NOMO-1 treated with DMSO at 0.1 percent for 48 hours (cell line): ENCODE measurements around the gene APBA1.
A peak's percentile ranks its signal among the peaks of the same experiment; 100 is the strongest.

Experiments
- DNase-seq: peaks from one replicate; lab custom pipeline; 2025; ENCODE audit not compliant: unreplicated experiment; lab: John Stamatoyannopoulos, UW

APBA1 gene

DNA sequence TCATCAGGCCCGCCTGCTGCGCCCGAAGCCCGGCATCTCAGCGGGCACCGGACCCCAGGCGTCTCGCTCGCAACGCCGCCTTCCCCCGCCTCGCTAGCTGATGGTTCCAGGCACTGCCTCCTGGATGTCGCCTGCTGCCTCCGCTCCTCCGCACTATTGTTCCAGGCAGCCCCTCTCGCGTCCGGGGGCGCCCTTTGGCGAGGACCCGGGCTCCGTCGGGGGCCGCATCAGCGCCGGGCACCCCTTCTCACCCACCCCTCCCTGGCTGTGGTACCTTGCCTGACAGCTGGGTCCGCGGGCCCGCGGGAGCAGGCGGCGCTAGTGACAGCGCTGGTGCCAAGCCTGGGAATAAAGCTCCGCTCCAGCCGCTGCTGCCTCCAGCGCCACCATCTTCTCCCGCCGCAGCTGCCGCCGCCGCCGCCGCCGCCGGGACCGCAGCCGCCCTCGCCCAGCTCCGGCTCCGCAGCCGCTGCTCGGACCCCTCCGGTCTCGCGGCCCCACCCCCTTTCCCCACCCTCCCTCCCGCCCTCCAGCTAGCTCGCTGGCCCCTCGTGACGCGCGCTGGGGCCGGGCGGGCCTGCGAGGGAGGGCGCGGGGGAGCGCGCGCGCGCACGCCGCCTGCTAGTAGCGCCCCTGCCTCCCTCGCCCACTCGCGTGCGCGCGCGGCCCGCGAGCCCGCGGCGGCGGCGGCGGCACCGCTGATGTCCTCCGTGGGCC is at the start of gene APBA1:
Gene APBA1, minus strand, starts transcription at position 493 of the 717 bp plus-strand sequence.
- DNase-seq: no peak

DNA sequence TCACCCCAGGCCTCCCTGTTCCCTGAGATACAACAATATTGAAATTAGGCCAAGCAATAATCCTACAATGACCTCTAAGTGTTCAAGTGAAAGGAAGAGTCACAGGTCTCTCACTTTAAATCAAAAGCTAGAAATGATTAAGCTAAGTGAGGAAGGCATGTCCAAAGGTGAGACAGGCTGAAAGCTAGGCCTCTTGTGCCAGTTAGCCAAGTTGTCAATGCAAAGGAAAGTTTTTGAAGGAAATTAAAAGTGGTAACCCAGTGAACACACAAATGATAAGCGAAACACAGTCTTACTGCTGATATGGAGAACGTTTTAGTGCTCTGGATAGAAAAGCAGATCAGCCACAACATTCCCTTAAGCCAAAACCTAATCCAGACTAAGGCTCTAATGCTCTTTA is 47.8 kb upstream of the APBA1 start:
- DNase-seq: no peak

DNA sequence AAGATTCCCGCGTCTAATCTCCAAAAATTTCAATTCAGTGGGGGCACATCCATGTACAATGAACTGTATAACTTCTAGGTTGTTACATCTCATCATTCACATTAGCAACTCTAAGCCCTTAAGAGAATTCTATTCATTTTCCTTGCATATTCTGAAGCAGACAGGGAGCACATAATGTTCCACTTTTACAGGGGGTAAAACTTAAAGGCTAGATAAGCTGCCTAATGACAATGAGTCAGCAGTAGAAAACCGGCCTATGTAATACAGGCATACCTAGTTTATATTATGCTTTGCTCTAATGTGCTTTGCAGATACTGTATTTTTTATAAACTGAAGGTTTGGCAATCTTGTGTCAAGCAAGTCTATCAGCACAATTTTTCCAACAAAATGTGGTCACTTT is 47.2 kb upstream of the APBA1 start:
- no peak for DNase-seq

DNA sequence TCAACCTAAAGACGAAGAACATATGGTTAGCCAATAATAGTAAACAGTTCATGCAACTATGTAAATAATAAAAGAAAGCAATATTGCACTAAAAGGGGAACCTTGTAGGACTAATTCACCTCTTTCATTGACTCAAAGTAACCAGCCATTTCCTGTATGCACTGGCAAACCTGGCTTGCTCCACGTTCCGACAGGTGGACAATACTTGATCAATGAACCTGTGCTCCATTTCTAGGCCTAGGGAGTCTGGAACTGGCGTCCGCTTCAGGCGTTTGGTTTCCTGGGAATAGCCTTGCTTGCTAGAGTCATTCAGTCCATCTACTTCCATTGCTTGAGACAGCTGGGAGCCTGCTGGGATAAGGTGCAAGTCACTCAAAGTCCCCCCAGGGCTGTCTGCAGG is 46.0 kb upstream of the APBA1 start:
- DNase-seq: no peak

DNA sequence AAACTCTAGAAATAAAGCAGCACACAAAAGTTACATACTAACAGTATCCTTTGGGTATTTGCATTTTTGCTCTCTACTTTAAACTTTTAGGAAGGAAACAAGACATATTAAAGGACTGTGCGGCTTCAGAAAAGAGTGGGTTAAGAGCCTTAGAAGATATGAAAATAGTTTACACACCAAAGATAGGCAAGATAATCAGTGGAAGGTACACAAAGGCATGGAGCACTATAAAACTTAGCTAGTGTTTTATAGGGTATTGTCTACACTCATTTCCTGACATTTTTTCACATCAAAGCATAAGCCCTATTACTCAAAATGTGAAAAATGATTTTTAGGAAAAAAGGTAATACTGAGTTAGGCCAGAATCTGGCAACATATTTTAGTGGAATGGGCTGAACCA is 43.7 kb upstream of the APBA1 start:
- no peak for DNase-seq

DNA sequence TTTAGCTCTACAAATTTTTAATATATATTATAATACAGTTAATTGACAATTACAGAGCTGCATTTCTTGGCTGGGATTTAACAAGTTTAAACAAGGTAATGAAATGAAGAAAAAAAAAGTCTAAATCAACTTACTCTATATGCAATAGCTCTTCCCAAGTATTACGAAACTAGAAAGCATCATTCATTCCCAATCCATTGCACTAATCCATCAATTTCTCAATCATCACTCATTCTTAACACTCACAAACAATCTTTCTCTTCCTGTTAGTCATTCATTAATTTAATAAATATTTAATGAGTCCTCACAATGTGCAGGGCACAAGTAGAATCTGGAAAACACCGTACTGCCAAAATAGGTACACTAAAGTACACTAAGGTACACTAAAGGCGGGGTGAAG is 42.9 kb upstream of the APBA1 start:
- DNase-seq: no peak

DNA sequence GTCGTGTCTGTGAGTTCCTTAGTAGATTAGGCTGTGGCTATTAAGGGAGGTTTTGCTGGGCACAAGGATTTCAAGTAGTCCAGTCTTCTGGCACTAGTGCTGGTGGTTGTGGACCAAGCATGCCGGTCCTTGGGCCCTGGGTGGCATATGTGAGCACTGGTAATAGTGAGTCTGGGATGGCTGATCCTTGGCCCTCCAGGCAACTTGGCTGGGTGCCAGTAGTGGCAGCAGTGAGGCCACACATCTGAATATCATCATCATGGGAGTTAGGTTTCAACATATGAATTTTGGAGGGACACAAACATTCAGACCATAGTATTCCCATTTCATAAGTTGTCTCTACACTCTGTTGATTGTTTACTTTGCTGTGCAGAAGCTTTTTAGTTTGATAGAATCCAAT is 25.3 kb upstream of the APBA1 start:
- DNase-seq: no peak

DNA sequence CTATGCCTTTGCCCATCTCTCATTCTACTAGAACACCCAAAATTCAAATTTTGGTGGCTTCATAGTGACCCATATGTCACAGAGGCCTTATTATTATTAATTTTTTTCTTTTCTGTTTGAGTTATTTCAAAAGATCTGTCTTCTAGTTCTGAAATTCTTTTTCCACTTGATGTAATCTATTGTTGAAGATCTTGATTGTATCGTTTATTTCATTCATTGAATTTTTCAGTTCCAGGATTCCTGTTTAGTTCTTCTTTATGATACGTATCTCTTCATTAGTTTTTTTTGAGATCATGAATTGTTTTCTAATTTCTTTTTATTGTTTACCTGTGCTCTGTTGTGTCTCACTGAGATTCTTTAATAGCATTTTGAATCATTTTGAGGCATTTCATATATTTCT is 24.6 kb upstream of the APBA1 start:
- DNase-seq: no peak

DNA sequence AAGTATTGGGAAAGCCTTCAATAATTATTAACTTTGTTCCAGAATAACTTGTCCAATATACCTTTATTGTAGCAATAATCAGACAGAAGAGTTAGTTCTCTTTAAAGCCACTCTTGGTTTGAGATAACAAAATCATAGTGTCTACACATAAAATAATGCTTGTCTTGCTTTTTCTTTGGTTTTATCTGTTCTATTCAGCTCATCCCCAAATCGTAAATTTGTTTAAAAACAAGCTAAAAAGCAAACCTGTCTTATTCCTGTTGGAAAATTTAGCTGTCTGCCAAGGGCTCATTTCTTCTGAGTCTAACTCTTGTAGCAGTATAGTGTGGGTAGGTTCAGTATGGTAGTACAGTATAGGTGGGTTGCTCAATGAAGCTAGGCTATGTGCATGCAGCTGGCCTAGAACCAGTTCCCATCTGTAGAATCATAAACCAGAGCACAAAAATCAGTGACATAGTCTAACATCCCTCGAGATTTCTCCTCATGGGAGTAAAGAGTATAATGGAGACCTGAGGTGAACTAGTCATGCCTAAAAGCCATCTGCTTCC is 17.9 kb upstream of the APBA1 start:
- DNase-seq: no peak

DNA sequence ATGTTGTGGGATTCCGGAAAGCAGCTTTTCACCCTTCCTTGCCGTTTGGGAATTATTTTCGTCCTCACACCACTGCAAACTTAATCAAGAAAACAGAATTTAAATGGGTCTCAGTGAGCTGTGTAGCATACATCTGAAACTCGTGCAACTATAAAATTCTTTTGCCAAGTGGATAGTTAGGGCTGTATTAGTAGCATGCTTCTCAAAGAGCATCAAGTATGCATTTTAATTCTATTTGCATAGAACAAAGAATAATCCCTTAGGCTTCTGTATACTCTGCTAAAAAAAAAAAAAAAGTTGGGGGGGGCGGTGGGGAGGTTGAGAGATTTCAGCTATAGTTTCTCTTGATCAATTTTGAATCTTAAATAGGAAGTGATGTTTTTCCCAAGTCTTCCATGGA is 11.8 kb upstream of the APBA1 start:
- DNase-seq: no peak

DNA sequence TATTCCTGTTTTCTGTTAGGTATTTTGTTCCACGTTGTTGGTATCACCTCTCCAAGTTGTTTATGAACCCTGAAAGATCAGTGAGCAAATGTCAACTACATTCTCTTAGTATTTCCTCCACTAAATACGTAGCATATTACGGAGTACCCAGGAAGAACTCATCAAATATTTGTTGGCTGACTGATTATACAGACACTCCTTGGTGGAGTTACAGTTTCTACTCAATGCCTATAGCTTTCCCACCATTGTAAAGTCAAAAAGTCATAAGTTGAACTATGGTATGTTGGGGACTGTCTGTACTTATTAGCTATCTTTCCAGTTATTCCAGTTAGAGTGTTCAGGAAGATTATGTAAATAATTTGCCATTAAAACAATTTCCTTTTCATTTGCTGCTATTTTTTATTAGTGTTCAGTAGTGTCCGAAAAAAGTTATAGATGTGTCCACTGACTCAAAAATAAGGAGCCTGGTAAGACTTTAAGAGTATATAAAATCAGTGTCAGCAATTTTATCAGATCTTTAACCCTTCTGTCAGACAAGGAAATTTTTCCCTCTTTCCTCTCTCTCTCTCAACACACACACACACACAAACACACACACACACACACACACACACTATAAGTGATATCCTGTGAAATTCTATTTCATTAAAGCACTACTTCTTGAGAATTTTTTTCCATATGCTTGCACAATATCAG is 6.8 kb upstream of the APBA1 start:
- DNase-seq: no peak

DNA sequence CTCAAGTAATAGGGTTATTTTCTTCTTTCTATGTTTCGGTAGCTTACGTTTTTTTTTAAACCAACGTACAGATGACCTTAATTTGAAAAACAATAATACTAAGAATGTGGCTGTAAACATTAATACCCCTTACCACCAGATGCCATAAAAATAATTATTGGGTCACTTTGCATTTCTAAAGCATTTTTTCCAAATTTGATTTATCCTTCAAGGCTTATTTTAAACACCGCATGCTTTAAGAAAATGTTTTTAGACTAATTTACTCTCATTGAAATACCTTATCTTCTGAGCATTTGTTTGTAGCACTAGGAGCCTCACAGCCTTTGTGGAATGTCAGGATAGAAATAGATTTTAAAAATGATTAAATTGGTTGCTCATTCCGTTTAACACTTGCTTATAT is 5.8 kb upstream of the APBA1 start:
- no peak for DNase-seq

DNA sequence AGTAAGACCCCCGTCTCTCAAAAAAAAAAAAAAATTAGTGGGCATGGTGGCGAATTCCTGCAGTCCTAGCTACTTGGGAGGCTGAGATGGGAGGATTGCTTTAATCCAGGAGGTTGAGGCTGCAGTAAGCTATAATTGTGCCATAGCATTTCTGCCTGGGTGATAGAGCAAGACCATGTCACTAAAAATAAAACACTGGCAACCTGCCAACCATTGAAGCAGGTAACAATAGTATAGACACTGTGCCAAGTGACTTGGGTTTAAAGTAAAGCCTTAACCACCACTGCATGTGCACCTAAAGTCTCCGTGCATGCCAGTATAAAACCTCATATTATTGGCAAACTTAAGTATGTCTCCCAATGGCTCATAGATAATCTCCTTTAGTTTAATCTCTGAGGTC is 3.4 kb upstream of the APBA1 start:
- no peak for DNase-seq

DNA sequence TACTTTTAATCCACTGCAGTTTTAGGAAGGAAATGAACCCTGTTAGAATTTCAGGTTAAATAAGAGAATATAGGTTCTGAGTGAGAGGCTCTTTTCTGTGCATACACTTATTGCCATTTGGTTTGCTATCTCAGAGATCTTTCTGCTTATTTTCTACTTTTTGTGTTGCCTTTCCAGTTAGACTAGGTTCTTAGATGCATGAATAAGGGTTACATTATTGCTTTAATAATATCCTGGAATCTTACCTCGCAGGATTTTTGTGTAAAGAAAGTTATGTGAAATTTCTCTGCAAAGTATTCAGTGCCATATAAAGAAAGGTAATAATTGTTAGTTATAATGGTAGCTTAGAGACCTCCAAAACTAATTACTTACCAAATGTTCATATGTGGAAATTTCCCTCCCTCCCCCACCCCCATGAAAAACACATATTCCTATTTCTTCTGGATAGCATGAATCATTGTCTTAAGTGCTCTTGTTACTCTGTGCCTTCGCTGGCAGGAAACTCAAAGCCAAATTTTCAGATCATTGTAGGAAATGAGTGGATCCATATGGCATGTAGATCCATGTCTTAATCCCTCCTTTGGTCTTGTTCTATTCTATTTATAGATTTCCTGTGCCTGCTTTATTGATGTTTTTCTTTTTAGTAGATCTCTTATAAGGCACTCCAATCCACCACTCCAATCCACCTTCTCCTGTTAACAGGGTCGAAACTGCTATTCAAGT is 2.7 kb upstream of the APBA1 start:
- no peak for DNase-seq

DNA sequence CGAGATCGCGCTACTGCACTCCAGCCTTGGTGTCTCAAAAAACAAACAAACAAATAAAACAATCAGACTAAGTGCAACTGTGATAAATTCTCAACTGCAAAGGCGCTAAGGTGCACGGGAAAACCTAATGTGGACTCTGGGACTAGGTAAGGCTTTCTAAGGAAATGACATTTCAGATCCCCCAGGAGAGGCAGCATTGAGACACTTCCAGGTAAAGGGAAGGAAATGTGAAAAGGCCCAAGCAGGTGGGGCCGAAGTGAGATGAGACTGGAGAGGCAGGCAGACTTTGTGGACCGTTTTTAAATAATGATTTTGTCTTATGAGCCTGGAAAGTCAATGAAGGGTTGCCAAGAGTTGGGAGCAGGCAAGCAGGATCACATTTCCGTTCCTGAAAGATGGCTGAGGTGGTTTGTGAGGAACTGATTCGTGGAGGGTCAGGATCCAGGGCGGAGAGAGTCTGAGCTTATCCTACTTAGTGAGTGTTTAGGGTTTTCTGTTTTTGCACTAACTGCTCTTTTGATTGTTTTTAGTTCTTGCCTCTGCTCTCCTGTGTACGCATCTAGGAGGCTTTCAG is 2.0 kb upstream of the APBA1 start:
- DNase-seq: no peak

DNA sequence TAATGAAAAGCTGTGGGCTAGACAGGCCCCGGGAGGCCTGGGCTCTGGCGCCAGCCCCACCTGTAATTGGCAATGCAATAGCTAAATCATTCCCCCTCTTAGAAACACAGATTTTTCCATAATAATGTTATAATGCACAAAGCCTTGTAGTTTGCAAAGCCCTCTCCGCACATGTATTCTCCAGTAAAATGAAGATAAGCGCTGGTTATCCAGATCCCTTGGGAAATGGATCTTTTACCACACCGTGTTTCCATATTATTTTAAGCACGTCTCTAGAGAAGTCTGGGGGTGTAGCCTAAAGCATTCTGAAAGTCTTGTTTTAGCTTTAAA is 1.1 kb upstream of the APBA1 start:
- DNase-seq: no peak

DNA sequence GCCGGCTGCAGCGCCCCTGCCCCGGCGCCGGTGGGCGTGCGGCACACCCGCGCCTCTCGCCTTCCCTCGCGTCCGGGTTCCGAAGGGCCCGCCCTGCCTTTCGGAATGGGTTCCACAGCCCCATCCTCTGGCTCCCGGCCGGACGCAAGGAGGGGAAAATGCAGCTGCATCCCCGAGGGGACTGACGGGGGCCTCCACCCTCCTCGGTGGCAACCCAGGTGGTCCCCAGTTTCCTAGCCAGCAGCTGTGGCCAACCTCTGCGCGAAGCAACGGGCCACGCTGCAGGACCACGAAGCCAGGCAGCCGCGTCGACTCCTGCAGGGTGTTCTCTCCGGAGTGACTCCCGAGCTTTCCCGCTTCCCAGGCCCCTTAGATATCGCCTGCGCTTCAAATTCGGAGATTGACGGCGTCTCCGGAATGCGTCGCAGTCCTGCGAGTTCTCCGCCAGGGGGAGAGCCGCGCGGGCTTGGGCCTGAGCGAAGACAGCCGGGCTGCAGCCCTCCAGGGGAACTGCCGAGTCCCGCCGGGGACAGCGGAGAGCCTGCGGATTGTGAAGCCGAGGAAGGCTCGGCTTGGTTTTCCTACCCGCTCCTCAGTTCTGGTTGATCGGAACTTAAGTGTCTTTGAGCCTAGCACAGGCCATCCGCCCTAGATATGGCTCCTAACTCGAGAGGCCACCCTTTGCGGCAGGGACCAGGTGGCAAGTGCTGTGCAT is 582 bp upstream of the APBA1 start:
- peak; percentile 40 for DNase-seq

DNA sequence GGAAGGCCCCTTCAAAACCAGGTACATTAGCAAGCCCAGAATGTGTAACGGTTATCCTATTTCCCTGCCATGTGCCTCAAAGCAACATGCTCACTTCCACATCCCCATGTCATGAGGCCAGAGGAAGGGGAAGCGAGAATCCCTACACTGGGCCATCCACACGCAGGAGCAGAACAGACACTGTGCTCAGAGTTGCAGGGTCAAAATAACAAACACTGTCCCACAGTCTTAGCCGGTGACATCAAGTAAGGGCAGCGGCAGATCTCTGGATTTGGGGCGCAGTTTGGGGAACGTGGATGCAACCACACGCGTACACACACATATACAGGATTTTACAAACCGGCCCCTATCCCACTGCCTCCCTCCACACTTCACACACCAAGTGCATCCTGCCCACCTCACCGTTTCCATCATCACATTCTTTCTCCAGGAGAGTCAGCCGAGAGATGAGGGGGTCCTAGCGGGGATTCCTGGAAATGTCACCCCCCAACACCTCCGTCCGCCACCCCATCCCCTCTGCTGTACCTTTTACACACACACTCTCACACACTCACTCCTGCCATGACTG is 776 bp downstream of the APBA1 start:
- no peak for DNase-seq

DNA sequence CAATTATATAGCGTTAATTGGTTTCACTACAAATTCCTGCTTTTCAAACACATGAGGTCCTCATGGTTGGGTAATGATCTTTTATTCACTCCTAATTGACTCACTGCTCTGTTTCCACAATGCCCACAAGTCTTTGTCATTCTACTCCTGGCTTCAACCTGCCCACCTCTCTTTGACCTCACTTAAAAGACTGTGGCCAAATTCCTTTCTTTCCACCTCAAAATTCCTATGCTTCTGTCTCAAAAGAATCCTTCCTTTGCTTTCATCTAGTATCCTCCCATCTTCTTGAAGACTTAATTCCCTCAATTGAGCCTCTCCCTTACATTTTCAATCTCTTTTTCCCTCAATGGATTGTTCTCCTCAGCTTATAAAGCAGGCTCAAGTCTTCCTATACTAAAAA is 4.9 kb downstream of the APBA1 start:
- no peak for DNase-seq

DNA sequence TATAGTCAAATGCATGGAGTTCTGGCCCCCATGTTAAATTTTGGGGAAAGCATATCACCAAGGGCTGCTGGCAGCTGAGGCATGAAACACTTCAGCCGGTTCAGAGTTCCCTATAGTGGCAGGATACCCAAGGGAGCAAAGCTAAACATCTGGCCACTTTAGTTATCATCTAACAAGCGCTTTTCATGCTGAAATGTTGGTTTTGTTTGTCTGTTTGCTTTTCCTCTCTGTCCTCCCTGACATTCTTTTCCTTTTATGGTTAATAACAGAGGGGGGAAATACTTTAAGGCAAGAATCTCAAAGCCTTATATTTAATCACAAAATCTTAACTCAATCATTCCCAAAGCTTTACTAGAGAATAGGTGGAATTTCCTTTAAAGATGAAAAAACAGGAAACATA is 11.9 kb downstream of the APBA1 start:
- DNase-seq: no peak
